ENCODE measurements around the gene COG5. TPM values are rescaled to one million over a fixed set of nuclear protein-coding genes. Genes with fewer than 3 reads are reported as not detected.
"Not testable (repeated sequence)": the region's sequence is repeated elsewhere in the genome, so short reads cannot be mapped to it uniquely, and the experiment has no call there.

The COG5 gene
- total and polyA plus RNA-seq, 2 donors = 15.4 to 79.4 TPM

GRCh38 chr7:107161415-107161814 lies 402.3 kb downstream of the COG5 start:
- DNase-seq (ENCODE audit: extremely low spot score) = no peak
- H3K4me1 ChIP-seq (ENCODE audit: insufficient read depth) = no peaks in the 10 kb centered on the region
- H3K4me3 ChIP-seq (ENCODE audit: low read depth, low read length) = no peak overlapping the region
- H3K36me3 ChIP-seq (ENCODE audit: insufficient read depth) = peaks cover 1% of the 10 kb centered on the region
- WGBS = 88% methylated on average over 3 of the region's 3 CpGs
- H3K27ac ChIP-seq (ENCODE audit: low read depth) = no peak overlapping the region

GRCh38 chr7:107160389-107160788 lies 403.3 kb downstream of the COG5 start:
- no peak for DNase-seq (ENCODE audit: extremely low spot score)
- no peak overlapping the region for H3K4me3 ChIP-seq (ENCODE audit: low read depth, low read length)
- peaks cover 1% of the 10 kb centered on the region for H3K36me3 ChIP-seq (ENCODE audit: insufficient read depth)
- no peaks in the 10 kb centered on the region for H3K4me1 ChIP-seq (ENCODE audit: insufficient read depth)
- H3K27ac ChIP-seq (ENCODE audit: low read depth) = no peak overlapping the region
- WGBS = 74% methylated on average over 2 of the region's 2 CpGs

- Histone ChIP-seq H3K4me1 (ENCODE audit: insufficient read depth) (no peaks in the 10 kb centered on the region), H3K4me3 (ENCODE audit: low read depth, low read length) (no peak overlapping the region), H3K27ac (ENCODE audit: low read depth) (no peak overlapping the region), H3K36me3 (ENCODE audit: insufficient read depth) (peaks cover 1% of the 10 kb centered on the region)
- WGBS = 86% methylated on average over 2 of the region's 2 CpGs
- DNase-seq (ENCODE audit: extremely low spot score) = no peak
These were observed 405.7 kb downstream of the COG5 start for GRCh38 chr7:107158028-107158427.

GRCh38 chr7:107157091-107157490 lies 406.6 kb downstream of the COG5 start:
- H3K27ac ChIP-seq (ENCODE audit: low read depth) = no peak overlapping the region
- 95% methylated on average over 7 of the region's 7 CpGs for WGBS
- no peak for DNase-seq (ENCODE audit: extremely low spot score)
- H3K4me1 ChIP-seq (ENCODE audit: insufficient read depth) = no peaks in the 10 kb centered on the region
- H3K36me3 ChIP-seq (ENCODE audit: insufficient read depth) = peaks cover 1% of the 10 kb centered on the region
- H3K4me3 ChIP-seq (ENCODE audit: low read depth, low read length) = no peak overlapping the region

- not testable (repeated sequence) for H3K27ac ChIP-seq (ENCODE audit: low read depth); H3K4me1 ChIP-seq (ENCODE audit: insufficient read depth); H3K36me3 ChIP-seq (ENCODE audit: insufficient read depth); DNase-seq (ENCODE audit: extremely low spot score); H3K4me3 ChIP-seq (ENCODE audit: low read depth, low read length)
- 95% methylated on average over 3 of the region's 3 CpGs for WGBS
These were observed 408.0 kb downstream of the COG5 start for GRCh38 chr7:107155726-107156125.

GRCh38 chr7:107154826-107155225 lies 408.9 kb downstream of the COG5 start:
- DNase-seq (ENCODE audit: extremely low spot score) = no peak
- WGBS = 97% methylated on average over 6 of the region's 6 CpGs
- H3K27ac ChIP-seq (ENCODE audit: low read depth) = no peak overlapping the region
- H3K36me3 ChIP-seq (ENCODE audit: insufficient read depth) = peaks cover 1% of the 10 kb centered on the region
- H3K4me3 ChIP-seq (ENCODE audit: low read depth, low read length) = no peak overlapping the region
- H3K4me1 ChIP-seq (ENCODE audit: insufficient read depth) = no peaks in the 10 kb centered on the region

GRCh38 chr7:107152011-107152410 lies 411.7 kb downstream of the COG5 start:
- no peaks in the 10 kb centered on the region for H3K36me3 ChIP-seq (ENCODE audit: insufficient read depth)
- DNase-seq (ENCODE audit: extremely low spot score) = no peak
- no peak overlapping the region for H3K27ac ChIP-seq (ENCODE audit: low read depth)
- H3K4me1 ChIP-seq (ENCODE audit: insufficient read depth) = no peaks in the 10 kb centered on the region
- WGBS = 73% methylated on average over 4 of the region's 4 CpGs
- no peak overlapping the region for H3K4me3 ChIP-seq (ENCODE audit: low read depth, low read length)

Small RNAs within 50 kb of the gene (small RNA-seq; reads per million reads assigned to genes)
- gene AC002381.1 (not detected), gene RF01233 (not detected)

Other genes with a start within 250 kb of the COG5 start
- 2.2 TPM for gene GPR22, start 93.9 kb downstream of the COG5 start, total RNA-seq
- 0.10 TPM for gene GPR22, start 93.9 kb downstream of the COG5 start, polyA plus RNA-seq
- gene DUS4L, start 51 bp upstream of the COG5 start, total RNA-seq = 16.8 TPM
- 4.8 TPM for gene DUS4L, start 51 bp upstream of the COG5 start, polyA plus RNA-seq
- gene BCAP29, start 16.3 kb upstream of the COG5 start, total RNA-seq = 103 TPM
- gene BCAP29, start 16.3 kb upstream of the COG5 start, polyA plus RNA-seq = 46.7 TPM
- 1.1 TPM for gene SLC26A4, start 96.9 kb upstream of the COG5 start, total RNA-seq
- gene SLC26A4, start 96.9 kb upstream of the COG5 start, polyA plus RNA-seq = 0.37 TPM
- gene CBLL1, start 180.2 kb upstream of the COG5 start, total RNA-seq = 24.0 TPM
- gene CBLL1, start 180.2 kb upstream of the COG5 start, polyA plus RNA-seq = 16.8 TPM
- not detected for gene SLC26A3, start 239.3 kb upstream of the COG5 start, total RNA-seq
- 0.03 TPM for gene SLC26A3, start 239.3 kb upstream of the COG5 start, polyA plus RNA-seq